K562 (cell line): ENCODE measurements around the gene ERAL1. TPM values are rescaled to one million over a fixed set of nuclear protein-coding genes. Genes with fewer than 3 reads are reported as not detected.
A peak's percentile ranks its signal among the peaks of the same experiment; 100 is the strongest.

Experiments
- ATF2 ChIP-seq: sonication (generic); formaldehyde crosslinking; IDR thresholded peaks from 2 replicates; pipeline ENCODE4 v1.8.1; 2022; ENCODE audit warnings: missing genetic modification reagents
- ATF6 ChIP-seq: sonication (generic); formaldehyde crosslinking; IDR thresholded peaks from 2 replicates; pipeline ENCODE4 v1.4.0; 2020; ENCODE audit warnings: mild to moderate bottlenecking, missing genetic modification reagents
- C11orf30 ChIP-seq: fragments of 450-650 bp; IDR thresholded peaks from 2 replicates; pipeline ENCODE4 v1.6.1; 2016; ENCODE audit warnings: low read depth, mild to moderate bottlenecking
- FUS ChIP-seq: fragments of 200-400 bp; formaldehyde crosslinking; optimal IDR thresholded peaks from 2 replicates; pipeline ENCODE3; 2017; ENCODE audit warnings: low read depth, low read length
- GABPA ChIP-seq: fragments of 200-800 bp; sonication (Bioruptor generic); conservative IDR thresholded peaks from 2 replicates; pipeline ENCODE4 v1.6.1; 2016; ENCODE audit warnings: low read depth, missing genetic modification characterization, missing compliant biosample characterization
- HMBOX1 ChIP-seq: sonication (generic); IDR thresholded peaks from 2 replicates; pipeline ENCODE4 v1.6.1; 2016
- MAFG ChIP-seq: fragments of 450-650 bp; conservative IDR thresholded peaks from 2 replicates; pipeline ENCODE4 v1.6.1; 2016; ENCODE audit warnings: missing genetic modification characterization, missing compliant biosample characterization
- MAFK ChIP-seq: IDR thresholded peaks from 2 replicates; pipeline ENCODE4 v1.6.1; 2011; ENCODE audit warnings: low read length, improper control_type of control experiment
- MITF ChIP-seq: IDR thresholded peaks from 2 replicates; pipeline ENCODE4 v1.6.1; 2014; ENCODE audit warnings: antibody characterized with exemption
- MYC ChIP-seq, 2 experiments: fragments of 250-450 bp in 1 of 2; sonication (Bioruptor Pico) in 1 of 2; IDR thresholded peaks; 2 replicates each; pipeline versions ENCODE4 v1.5.1 to v1.6.1; 2012 to 2021; ENCODE audit warnings: low read depth in 2 of 2, borderline replicate concordance in 1 of 2, improper control_type of control experiment in 1 of 2, low read length in 1 of 2, mild to moderate bottlenecking in 1 of 2, moderate library complexity in 1 of 2
- NFIC ChIP-seq: fragments of 450-650 bp; IDR thresholded peaks from 2 replicates; pipeline ENCODE4 v1.6.1; 2017; ENCODE audit warnings: mild to moderate bottlenecking, inconsistent platforms
- NR2C2 ChIP-seq, 2 experiments: fragments of 200-800 bp in 1 of 2; sonication (Bioruptor generic) in 1 of 2; sonication (generic) in 1 of 2; formaldehyde crosslinking in 1 of 2; IDR thresholded peaks; 2 replicates each; pipeline versions ENCODE4 v1.6.1 to v1.8.0; 2016 to 2022; ENCODE audit warnings: mild to moderate bottlenecking in 1 of 2, missing compliant biosample characterization in 1 of 2, missing genetic modification characterization in 1 of 2, missing genetic modification reagents in 1 of 2
- PHB ChIP-seq: fragments of 250-450 bp; sonication (Bioruptor Pico); IDR thresholded peaks from 2 replicates; pipeline ENCODE4 v1.5.0; 2021
- POLR2A ChIP-seq: fragments of 450-650 bp; conservative IDR thresholded peaks from 2 replicates; pipeline ENCODE4 v1.6.1; 2016
- SRSF7 ChIP-seq: fragments of 200-400 bp; formaldehyde crosslinking; optimal IDR thresholded peaks from 2 replicates; pipeline ENCODE3; 2017; ENCODE audit warnings: mild to moderate bottlenecking, low read depth, low read length
- TBL1XR1 ChIP-seq, 2 experiments: IDR thresholded peaks; 2 replicates each; pipeline ENCODE4 v1.6.1; 2012; ENCODE audit warnings: improper control_type of control experiment in 2 of 2, low read length in 2 of 2, mild to moderate bottlenecking in 1 of 2
- ZNF12 ChIP-seq: sonication (generic); formaldehyde crosslinking; IDR thresholded peaks from 2 replicates; pipeline ENCODE4 v1.4.0; 2020; ENCODE audit warnings: mild to moderate bottlenecking, missing genetic modification reagents
- ZNF263 ChIP-seq: sonication (generic); formaldehyde crosslinking; IDR thresholded peaks from 2 replicates; pipeline ENCODE4 v1.8.0; 2022; ENCODE audit warnings: mild to moderate bottlenecking, missing genetic modification reagents, borderline replicate concordance
- ZNF311 ChIP-seq: fragments of 250-450 bp; sonication (Bioruptor Pico); IDR thresholded peaks from 2 replicates; pipeline ENCODE4 v1.4.0; 2020; ENCODE audit warnings: mild to moderate bottlenecking, moderate library complexity
- ZNF589 ChIP-seq: fragments of 200-800 bp; sonication (Bioruptor generic); IDR thresholded peaks from 2 replicates; pipeline ENCODE4 v1.6.1; 2016; ENCODE audit warnings: low read depth, missing genetic modification characterization, missing compliant biosample characterization
- ZNF695 ChIP-seq: fragments of 450-650 bp; formaldehyde crosslinking; IDR thresholded peaks from 2 replicates; pipeline ENCODE4 v1.4.0; 2020; ENCODE audit warnings: mild to moderate bottlenecking, moderate library complexity
- polyA plus RNA-seq, 8 experiments: library from polyadenylated mRNA; depleted of rRNA in 4 of 8; stranded (reverse) in 5 of 8; unstranded in 3 of 8; fragments of >200 nt; fragmentation: Nextera tagmentation in 2 of 8; fragmentation: Illumina TruSeq in 1 of 8; extraction: Ambion mirVana in 2 of 8; extraction: Trizol in 1 of 8; gene quantifications; 2 replicates each; pipeline versions ENCODE4 v1.2.1 to v1.2.3, GENCODE V29; 2011 to 2014; ENCODE audit warnings: inconsistent platforms in 1 of 8, missing spikeins in 1 of 8
- total RNA-seq, 7 experiments: library from RNA; depleted of rRNA in 6 of 7; stranded (reverse); fragments of >200 nt in 6 of 7; fragmentation: Illumina TruSeq in 2 of 7; extraction: Trizol in 2 of 7; gene quantifications; 2 replicates each; pipeline versions ENCODE4 v1.2.1 to v1.2.3, GENCODE V29; 2011 to 2021; ENCODE audit warnings: low replicate concordance in 1 of 7
- TF ChIP-seq, protein P1 (sequence below): fragments of 250-450 bp; sonication (Bioruptor Pico); IDR thresholded peaks from 2 replicates; pipeline ENCODE4 v1.5.0; 2021

Gene ERAL1
- total and polyA plus RNA-seq, 9 of the 15 experiments (the other 6 are each of a cell fraction or from before 2014, with no cell fraction given) = 37.5 to 351 (median 106) TPM

DNA sequence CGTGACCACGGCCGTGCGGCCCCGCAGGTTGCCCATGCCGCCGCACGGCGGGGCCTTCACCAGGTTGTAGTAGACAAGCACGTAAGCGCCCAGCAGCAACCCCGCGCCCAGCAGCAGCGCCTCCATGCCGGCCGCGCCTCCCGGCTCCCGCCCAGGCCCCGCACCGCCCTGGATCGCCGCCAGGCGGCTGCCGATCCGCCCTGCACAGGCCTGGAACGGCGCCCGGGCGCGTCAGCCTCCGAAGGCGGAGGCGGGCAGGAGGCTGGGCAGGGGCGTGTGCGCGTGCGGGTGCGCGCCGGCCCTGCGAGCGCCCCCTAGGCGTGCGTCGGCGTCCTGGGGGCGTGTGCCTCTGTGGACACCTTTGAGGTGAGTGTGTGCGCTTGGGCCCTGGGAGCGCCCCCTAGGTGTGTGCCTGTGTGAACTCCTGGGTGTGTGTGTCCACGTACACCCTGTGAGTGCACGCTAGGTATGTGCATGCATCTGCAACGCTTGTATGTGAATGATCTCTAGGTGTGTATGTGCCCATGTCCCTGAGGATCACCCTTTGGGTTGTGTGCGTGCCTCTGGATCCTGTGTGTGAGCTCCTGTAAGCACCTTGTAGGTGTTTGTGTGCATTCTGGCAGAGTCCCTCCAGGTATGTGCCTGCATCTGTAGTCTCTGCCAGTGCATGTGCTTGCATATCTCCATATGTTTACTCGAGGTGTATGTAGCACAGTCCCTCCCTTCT is 48.2 kb downstream of the ERAL1 start, which contains the start of gene DHRS13 (continued):
- TF ChIP-seq MAFG (tag) (no peak), POLR2A (peak; percentile 20; the same call in 1 of the 2 replicates), ZNF263 (peak; percentile 42; the same call in 1 of the 2 replicates), SRSF7 (no peak), ZNF589 (CRISPR knock-in tag) (peak; percentile 68; the same call in 1 of the 2 replicates), C11orf30 (no peak), MYC (IDR thresholded peaks at IDR 0.05; ENCODE audit: low read depth, low read length) (peak; percentile 96), MYC (CRISPR knock-in tag; IDR thresholded peaks at IDR 0.05; ENCODE audit: borderline replicate concordance, low read depth) (no peak), ATF6 (CRISPR knock-in tag) (0 out of 2 replicates have a peak, but pooled peaks have one; percentile 56), MITF (no peak; the same call in 1 of the 2 replicates), PHB (CRISPR knock-in tag) (no peak), MAFK (no peak), ZNF12 (CRISPR knock-in tag) (no peak; the same call in 1 of the 2 replicates), FUS (no peak), ATF2 (CRISPR knock-in tag) (no peak), GABPA (tag) (no peak), NR2C2 (CRISPR knock-in tag; IDR thresholded peaks at IDR 0.05) (no peak), NR2C2 (tag; IDR thresholded peaks at IDR 0.05) (peak; percentile 81; the same call in 1 of the 2 replicates), TBL1XR1 (IDR thresholded peaks at IDR 0.05; ENCODE audit: low read length in 2 of 2) (peak; percentile 66 to 82; a peak in 3 of 4 replicates), ZNF311 (CRISPR knock-in tag) (no peak), HMBOX1 (no peak), NFIC (peak; percentile 96), ZNF695 (CRISPR knock-in tag) (no peak)
- TF ChIP-seq, protein P1, sequence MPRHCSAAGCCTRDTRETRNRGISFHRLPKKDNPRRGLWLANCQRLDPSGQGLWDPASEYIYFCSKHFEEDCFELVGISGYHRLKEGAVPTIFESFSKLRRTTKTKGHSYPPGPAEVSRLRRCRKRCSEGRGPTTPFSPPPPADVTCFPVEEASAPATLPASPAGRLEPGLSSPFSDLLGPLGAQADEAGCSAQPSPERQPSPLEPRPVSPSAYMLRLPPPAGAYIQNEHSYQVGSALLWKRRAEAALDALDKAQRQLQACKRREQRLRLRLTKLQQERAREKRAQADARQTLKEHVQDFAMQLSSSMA (CRISPR knock-in tag) = no peak
